Memory B cell (primary cell): Measurements from ENCODE around the gene OPCML.

Experiments used
- ATAC-seq: fragments of 150-1000 bp; cut with Tn5 transposase; 2 replicates; pipeline ENCODE4 v1.10.0; 2021; ENCODE audit warnings: low read depth, mild to moderate bottlenecking, moderate library complexity
- DNase-seq, 2 donors: peaks; one replicate each; pipeline ENCODE4 v3.0.0; 2022; ENCODE audit warnings: low spot score in 2 of 2
- H3K27ac Mint-ChIP-seq: one replicate; pipeline ENCODE4 v1.8.0; 2022; ENCODE audit warnings: mild to moderate bottlenecking, moderate library complexity, mixed read lengths
- H3K27me3 Mint-ChIP-seq: one replicate; pipeline ENCODE4 v1.8.0; 2022; ENCODE audit warnings: mixed read lengths
- H3K36me3 Mint-ChIP-seq: one replicate; pipeline ENCODE4 v1.8.0; 2022; ENCODE audit warnings: mild to moderate bottlenecking, mixed read lengths
- H3K4me1 Mint-ChIP-seq: one replicate; pipeline ENCODE4 v1.8.0; 2022; ENCODE audit warnings: mixed read lengths
- H3K4me3 Mint-ChIP-seq: one replicate; pipeline ENCODE4 v1.8.0; 2022; ENCODE audit warnings: mild to moderate bottlenecking, moderate library complexity, mixed read lengths
- H3K9me3 Mint-ChIP-seq: one replicate; pipeline ENCODE4 v1.8.0; 2022; ENCODE audit warnings: mixed read lengths

Gene OPCML

DNA sequence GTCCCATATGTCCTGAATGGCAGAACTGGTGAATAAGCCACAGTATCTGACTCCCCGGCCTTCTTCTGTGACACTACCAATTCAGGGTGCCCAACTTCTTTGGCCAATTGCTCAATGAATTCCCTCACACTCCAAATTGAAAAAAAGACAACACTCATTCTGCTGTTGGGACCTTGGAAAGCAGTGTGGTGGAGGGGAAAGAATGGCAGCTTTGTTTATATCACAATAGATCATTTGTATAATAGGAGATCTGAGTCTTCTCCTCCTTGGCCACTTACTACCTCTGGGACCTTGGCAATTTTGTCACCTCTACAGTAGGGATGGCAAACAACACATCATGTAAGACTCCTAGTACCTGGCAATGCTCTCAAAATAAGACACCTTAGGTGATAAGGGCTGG lies 64.6 kb downstream of the OPCML start:
- Mint-ChIP-seq H3K36me3 (no peaks in the 10 kb centered on the region), H3K4me1 (no peaks in the 10 kb centered on the region), H3K4me3 (no peak overlapping the region), H3K27ac (no peak overlapping the region), H3K9me3 (no peaks in the 10 kb centered on the region), H3K27me3 (peaks cover under 1% of the 10 kb centered on the region)
- DNase-seq (no peak), ATAC-seq (no peak)

DNA sequence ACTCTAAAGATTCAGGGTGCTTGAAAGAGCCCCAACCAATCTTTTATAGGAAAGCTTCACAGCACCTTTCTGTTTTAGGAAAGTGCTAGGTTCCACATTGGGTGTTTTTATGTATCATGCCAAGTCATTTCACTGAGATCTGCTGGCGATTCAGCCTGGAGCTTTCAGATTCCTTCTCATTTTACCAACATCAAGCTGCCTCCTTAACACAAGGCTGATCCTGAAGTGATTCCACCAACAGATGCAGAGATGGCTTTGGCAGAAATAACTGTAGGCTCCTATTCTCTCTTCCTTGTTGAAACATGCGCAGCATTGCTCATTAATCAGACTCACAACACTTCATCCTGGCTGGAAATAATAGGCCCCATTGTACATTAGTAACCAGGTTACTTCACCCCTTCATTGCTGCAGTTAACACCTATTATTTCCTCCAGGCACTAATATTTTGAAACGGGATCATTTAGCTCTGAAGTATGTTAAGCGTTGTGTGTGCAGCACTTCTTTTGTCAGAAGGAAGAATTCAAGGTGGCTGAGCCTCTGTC lies 89.0 kb downstream of the OPCML start:
- no peaks in the 10 kb centered on the region for H3K27me3 Mint-ChIP-seq
- ATAC-seq (no peak), DNase-seq (no peak)
- H3K27ac Mint-ChIP-seq: no peak overlapping the region
- no peak overlapping the region for H3K4me3 Mint-ChIP-seq
- H3K9me3 Mint-ChIP-seq: peaks cover 3% of the 10 kb centered on the region
- no peaks in the 10 kb centered on the region for H3K4me1 Mint-ChIP-seq
- no peaks in the 10 kb centered on the region for H3K36me3 Mint-ChIP-seq

DNA sequence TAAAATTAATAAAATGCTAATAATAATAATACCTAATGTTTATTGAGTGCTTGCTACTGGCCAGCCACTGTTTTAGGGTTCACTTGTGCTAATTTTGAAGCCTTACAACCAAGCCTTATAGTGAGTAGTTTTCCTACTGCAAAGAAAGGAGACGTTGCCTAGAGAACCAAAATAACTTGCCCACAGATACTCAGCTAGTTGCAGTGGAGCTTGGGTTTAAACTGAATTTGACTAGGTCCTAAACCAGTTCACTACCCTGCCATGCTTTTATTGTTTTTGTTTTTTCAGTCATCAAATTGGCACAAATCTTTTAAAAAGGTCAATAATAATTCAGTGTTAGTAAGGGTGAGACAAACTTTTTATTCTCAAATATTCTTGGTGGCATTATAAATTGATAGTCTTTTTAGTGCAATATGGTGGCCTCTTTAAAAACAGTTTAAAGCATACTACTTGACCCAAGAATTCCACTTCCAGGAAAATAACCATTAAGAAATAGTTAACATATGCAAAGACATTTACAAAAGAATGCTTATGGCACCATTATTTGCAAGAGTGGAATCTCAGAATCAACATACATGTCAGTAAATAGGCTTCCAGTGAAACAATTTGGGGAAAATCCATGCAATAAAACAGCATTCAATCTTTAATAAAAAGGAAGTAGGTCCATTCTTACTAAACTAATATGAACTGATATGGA lies 90.2 kb downstream of the OPCML start:
- Mint-ChIP-seq H3K27ac (no peak overlapping the region), H3K9me3 (no peaks in the 10 kb centered on the region), H3K36me3 (no peaks in the 10 kb centered on the region), H3K4me3 (no peak overlapping the region), H3K27me3 (no peaks in the 10 kb centered on the region), H3K4me1 (no peaks in the 10 kb centered on the region)
- ATAC-seq (no peak), DNase-seq (no peak)

DNA sequence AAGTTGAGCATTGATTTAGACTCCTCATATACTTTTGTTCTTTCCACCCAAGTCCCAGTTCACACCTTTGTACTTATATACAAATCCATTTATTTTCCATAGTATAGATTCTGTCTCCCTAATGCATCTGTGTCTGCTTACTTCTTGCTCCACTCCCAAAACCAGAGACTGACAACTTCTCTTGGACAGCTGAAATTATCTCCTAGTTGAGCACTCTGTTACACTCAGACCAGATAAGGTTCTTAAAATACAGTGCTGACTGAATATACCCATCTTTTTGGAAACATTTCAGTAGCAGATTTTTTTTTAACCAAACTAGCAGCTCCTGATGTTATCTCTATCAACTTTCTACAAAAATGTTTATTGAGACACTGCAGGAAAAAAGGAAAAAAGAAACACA lies 106.3 kb downstream of the OPCML start:
- Mint-ChIP-seq H3K9me3 (peaks cover 1% of the 10 kb centered on the region), H3K36me3 (no peaks in the 10 kb centered on the region), H3K4me3 (no peak overlapping the region), H3K4me1 (no peaks in the 10 kb centered on the region), H3K27me3 (no peaks in the 10 kb centered on the region), H3K27ac (no peak overlapping the region)
- DNase-seq (no peak), ATAC-seq (no peak)

DNA sequence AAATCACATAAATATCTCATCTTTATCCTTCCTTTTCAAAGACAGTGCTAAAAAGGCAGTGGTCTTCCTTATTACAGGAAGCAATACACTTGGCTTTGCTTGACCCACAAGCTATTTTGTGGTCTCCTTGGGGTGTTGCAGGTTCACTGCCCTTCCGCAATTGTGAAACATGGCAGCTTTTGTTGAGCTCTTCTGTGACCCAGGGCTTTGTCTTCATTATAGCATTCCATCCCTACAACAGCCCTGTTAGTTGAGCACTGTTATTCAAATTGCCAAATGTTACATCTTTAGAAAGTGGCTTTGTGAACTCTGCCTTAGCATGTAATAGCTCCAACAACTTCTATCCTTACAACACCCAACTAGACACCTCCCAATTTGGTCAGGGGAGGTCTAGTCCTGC lies 107.1 kb downstream of the OPCML start:
- H3K27ac Mint-ChIP-seq: no peak overlapping the region
- no peak for DNase-seq
- no peaks in the 10 kb centered on the region for H3K27me3 Mint-ChIP-seq
- no peak for ATAC-seq
- H3K4me1 Mint-ChIP-seq: no peaks in the 10 kb centered on the region
- H3K36me3 Mint-ChIP-seq: no peaks in the 10 kb centered on the region
- H3K9me3 Mint-ChIP-seq: peaks cover 1% of the 10 kb centered on the region
- no peak overlapping the region for H3K4me3 Mint-ChIP-seq

DNA sequence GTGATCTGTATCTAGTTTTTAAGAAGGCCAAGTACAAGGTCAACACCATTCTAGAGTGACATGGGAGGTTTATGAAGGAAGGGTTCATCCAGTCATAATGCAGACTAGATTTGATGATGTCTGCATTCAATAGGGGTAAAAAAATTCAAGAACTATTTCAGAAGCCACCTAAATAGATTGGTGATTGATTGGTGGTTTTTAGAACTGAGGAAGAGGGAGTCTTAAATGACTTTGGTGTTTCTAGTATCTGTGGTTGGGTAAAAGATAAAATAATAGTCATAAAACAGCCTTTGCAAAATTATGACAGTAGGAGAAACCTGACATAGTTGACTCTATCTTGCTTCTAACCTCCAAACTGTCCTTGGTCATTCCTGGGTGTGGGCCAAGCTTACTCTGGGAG lies 114.1 kb downstream of the OPCML start:
- no peak overlapping the region for H3K4me3 Mint-ChIP-seq
- no peaks in the 10 kb centered on the region for H3K36me3 Mint-ChIP-seq
- H3K27me3 Mint-ChIP-seq: no peaks in the 10 kb centered on the region
- peaks cover 5% of the 10 kb centered on the region for H3K9me3 Mint-ChIP-seq
- no peak overlapping the region for H3K27ac Mint-ChIP-seq
- no peaks in the 10 kb centered on the region for H3K4me1 Mint-ChIP-seq
- DNase-seq: no peak
- no peak for ATAC-seq

DNA sequence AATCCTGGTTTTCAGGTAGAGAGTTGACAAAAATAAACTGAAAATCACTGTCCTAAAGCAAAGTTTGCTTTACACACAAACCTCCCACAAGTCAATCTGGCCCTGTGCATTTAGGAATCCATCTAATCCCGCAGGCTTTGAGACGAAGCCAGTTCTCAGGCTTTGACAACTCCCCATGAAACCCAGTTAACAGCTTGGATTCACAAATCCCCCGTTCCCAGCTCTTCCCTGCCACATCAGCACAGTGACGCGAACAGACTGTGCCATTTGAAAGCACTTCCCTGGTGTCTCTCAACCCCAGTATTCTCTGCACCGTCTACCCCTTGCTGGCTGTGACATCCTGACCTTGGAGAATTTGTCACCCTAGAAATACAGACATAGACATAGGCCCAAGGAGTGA lies 117.8 kb downstream of the OPCML start:
- peaks cover 7% of the 10 kb centered on the region for H3K9me3 Mint-ChIP-seq
- DNase-seq (no peak), ATAC-seq (no peak)
- H3K36me3 Mint-ChIP-seq: no peaks in the 10 kb centered on the region
- no peak overlapping the region for H3K4me3 Mint-ChIP-seq
- H3K27ac Mint-ChIP-seq: no peak overlapping the region
- no peaks in the 10 kb centered on the region for H3K4me1 Mint-ChIP-seq
- no peaks in the 10 kb centered on the region for H3K27me3 Mint-ChIP-seq

DNA sequence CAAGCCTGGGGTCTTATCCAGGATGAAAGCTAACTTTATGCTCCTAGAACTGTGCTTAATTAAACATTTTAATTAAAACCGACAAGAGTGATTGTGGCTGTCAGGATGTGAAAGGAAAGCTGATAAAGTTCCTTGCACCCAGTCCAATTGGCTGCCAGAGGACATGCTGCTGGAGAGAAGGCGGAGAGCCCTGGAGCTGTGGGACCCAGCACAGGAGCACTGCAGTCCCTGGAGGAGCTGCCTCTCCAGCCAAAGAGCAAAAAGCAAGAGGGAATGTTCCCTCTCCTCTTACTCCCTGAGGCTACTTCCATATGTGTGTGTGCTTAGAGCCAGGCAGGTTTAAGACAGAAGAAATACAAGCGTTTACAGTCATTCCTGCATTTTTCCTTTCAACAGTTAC lies 118.6 kb downstream of the OPCML start:
- H3K36me3 Mint-ChIP-seq: no peaks in the 10 kb centered on the region
- no peak overlapping the region for H3K4me3 Mint-ChIP-seq
- no peak overlapping the region for H3K27ac Mint-ChIP-seq
- H3K9me3 Mint-ChIP-seq: peaks cover 3% of the 10 kb centered on the region
- DNase-seq (no peak), ATAC-seq (no peak)
- H3K4me1 Mint-ChIP-seq: no peaks in the 10 kb centered on the region
- no peaks in the 10 kb centered on the region for H3K27me3 Mint-ChIP-seq

DNA sequence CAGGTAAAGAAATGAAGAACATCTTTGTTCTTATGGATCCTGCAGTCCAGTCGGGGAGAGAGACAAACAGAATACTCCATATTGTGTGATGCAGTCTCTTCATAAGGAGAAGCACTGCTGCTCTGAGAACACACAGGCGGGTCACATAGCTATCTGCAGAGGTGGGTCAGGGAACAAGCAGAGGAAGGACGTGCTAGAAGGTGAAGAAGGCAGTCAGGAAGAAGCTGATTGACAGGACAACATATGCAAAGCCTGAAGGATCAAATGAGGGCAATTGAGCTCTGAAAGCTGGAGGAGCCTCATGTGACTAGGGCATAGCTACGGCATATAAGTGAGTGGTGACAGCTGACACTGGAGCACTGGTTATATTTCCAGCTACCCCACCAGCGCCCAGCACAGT lies 122.5 kb downstream of the OPCML start:
- no peaks in the 10 kb centered on the region for H3K27me3 Mint-ChIP-seq
- H3K27ac Mint-ChIP-seq: no peak overlapping the region

DNA sequence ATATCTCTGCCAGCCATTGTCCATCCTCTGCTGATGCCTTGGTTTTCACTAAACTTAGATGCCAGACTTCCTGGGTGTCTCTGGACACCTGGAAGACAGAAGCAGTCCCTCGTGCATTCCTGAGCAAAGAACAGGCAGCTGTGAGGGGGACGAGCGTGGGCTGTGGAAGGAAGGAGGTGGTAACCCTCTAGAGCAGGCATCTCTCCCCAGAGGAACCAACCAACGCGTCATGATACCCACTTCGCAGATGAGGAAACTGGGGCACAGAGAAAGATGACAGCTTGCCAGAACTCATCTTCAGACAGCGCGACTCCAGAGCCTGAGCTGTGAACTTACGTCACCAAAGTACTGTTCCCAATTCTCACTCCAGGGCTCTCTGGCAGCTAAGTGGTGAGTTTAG lies 123.4 kb downstream of the OPCML start:
- Mint-ChIP-seq H3K27me3 (no peaks in the 10 kb centered on the region), H3K4me1 (no peaks in the 10 kb centered on the region), H3K9me3 (peaks cover 10% of the 10 kb centered on the region), H3K27ac (no peak overlapping the region), H3K36me3 (no peaks in the 10 kb centered on the region), H3K4me3 (no peak overlapping the region)
- ATAC-seq: no peak
- DNase-seq: no peak

More for the DNA sequence above, 122.5 kb downstream of the OPCML start:
- Mint-ChIP-seq H3K36me3 (no peaks in the 10 kb centered on the region), H3K9me3 (peaks cover 4% of the 10 kb centered on the region), H3K4me1 (no peaks in the 10 kb centered on the region), H3K4me3 (no peak overlapping the region)
- ATAC-seq (no peak), DNase-seq (no peak)

DNA sequence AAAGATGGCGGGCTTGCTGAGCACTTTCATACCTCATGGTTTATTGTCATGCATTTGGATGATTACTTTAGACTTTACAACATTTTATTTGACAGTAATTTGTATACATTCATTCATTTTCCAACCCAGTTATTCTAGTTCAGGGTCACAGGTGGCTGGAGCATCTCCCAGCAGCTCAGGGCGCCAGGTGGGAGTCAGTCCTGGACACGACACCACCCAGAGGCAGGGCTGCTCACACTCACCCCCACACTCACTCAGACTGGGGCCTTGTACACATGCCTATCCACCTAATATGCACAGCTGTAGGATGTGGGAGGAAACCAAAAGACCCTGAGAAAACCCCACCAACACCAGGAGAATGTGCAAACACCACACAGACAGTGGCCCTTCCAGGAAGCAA lies 123.9 kb downstream of the OPCML start:
- no peak for ATAC-seq
- H3K4me3 Mint-ChIP-seq: no peak overlapping the region
- no peaks in the 10 kb centered on the region for H3K36me3 Mint-ChIP-seq
- no peaks in the 10 kb centered on the region for H3K4me1 Mint-ChIP-seq
- peaks cover 10% of the 10 kb centered on the region for H3K9me3 Mint-ChIP-seq
- no peaks in the 10 kb centered on the region for H3K27me3 Mint-ChIP-seq
- DNase-seq: no peak
- no peak overlapping the region for H3K27ac Mint-ChIP-seq

DNA sequence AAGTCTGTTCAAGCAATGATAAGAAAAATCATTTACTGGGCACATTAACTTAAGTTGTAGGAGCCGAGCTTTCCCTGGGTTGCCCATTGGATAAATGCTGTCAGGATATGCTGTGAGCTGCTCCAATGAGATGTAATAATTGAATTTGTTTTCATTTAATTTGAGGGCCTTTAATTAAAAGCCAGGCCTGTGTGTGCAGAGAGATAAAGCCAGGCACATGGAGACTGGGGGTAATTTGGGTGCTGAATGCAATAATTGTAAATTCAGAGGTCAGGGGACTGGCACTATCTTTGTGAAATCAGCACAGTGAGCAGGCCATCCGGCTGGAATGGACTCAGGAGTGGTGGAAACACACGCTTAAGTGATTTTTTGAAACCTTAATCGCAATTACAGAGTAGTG lies 125.8 kb downstream of the OPCML start:
- no peak overlapping the region for H3K4me3 Mint-ChIP-seq
- no peaks in the 10 kb centered on the region for H3K27me3 Mint-ChIP-seq
- ATAC-seq: no peak

DNA sequence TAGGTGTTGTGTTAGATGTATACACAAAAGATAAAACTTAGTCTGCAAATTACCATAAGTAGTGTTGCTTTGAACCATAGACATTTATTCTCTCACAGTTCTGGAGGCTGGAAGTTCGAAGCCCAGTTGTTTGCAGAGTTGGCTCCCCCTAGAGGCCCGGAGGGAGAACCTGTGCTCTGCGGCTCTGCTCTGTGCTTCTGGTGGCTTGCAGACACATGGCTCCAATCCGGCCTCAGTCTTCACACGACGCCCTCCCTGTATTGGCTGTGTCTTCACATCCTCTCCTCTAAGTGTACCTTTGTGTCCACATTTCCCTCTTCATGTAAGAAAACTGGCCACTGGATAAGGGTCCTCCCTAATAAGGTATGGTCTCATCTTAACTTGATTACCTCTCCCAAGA lies 128.4 kb downstream of the OPCML start:
- Mint-ChIP-seq H3K9me3 (peaks cover 8% of the 10 kb centered on the region), H3K27ac (no peak overlapping the region), H3K4me3 (no peak overlapping the region), H3K4me1 (no peaks in the 10 kb centered on the region), H3K27me3 (no peaks in the 10 kb centered on the region), H3K36me3 (no peaks in the 10 kb centered on the region)
- DNase-seq: no peak
- ATAC-seq: no peak

More for the DNA sequence above, 125.8 kb downstream of the OPCML start:
- no peak for DNase-seq
- Mint-ChIP-seq H3K4me1 (no peaks in the 10 kb centered on the region), H3K36me3 (no peaks in the 10 kb centered on the region), H3K27ac (no peak overlapping the region), H3K9me3 (peaks cover 10% of the 10 kb centered on the region)

DNA sequence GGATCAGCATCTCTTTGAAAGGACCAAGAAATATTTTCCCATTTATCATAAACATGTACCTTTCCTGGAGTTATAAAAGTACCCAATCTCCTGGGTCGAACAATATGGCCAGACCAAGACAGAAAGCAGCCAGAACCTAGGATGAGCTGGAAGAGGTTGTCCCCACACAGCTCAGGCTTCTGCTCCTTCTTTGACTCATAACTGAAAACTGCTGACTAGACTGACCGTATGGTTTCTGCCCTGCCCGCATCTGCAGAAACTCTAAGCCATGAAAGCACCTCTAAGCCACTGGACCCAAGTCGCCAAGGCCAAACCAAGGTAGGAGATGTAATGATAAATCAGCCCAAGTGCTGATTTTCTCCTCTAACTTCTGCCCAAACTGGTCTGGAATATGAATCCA lies 129.8 kb downstream of the OPCML start:
- no peak overlapping the region for H3K4me3 Mint-ChIP-seq
- H3K9me3 Mint-ChIP-seq: peaks cover 8% of the 10 kb centered on the region
- no peak overlapping the region for H3K27ac Mint-ChIP-seq
- H3K4me1 Mint-ChIP-seq: no peaks in the 10 kb centered on the region
- H3K27me3 Mint-ChIP-seq: no peaks in the 10 kb centered on the region
- DNase-seq (no peak), ATAC-seq (no peak)
- no peaks in the 10 kb centered on the region for H3K36me3 Mint-ChIP-seq
